GM19463 (cell line): ENCODE results near the gene ACLY.
"Not testable (repeated sequence)": the region's sequence is repeated elsewhere in the genome, so short reads cannot be mapped to it uniquely, and the experiment has no call there.

Experiments
- ATAC-seq: cut with Tn5 transposase; IDR thresholded peaks from one replicate; pipeline ENCODE4 v1.9.1; 2021; ENCODE audit warnings: mild to moderate bottlenecking, moderate library complexity; ENCODE audit not compliant: unreplicated experiment

The ACLY gene

GRCh38 chr17:41912925-41913324 lies 5.8 kb downstream of the ACLY start:
- ATAC-seq: no peak

- no peak for ATAC-seq
These were observed 7.9 kb downstream of the ACLY start for GRCh38 chr17:41910701-41911391.

- no peak for ATAC-seq
These were observed 9.7 kb downstream of the ACLY start for GRCh38 chr17:41909088-41909487.

- no peak for ATAC-seq
These were observed 10.9 kb downstream of the ACLY start for GRCh38 chr17:41907633-41908539.

GRCh38 chr17:41907185-41907556 lies 11.6 kb downstream of the ACLY start:
- ATAC-seq: no peak

GRCh38 chr17:41906465-41907184 lies 12.1 kb downstream of the ACLY start:
- no peak for ATAC-seq

GRCh38 chr17:41905172-41905571 lies 13.6 kb downstream of the ACLY start:
- no peak for ATAC-seq

- ATAC-seq: no peak
These were observed 14.4 kb downstream of the ACLY start for GRCh38 chr17:41904242-41904841.

- ATAC-seq: no peak
These were observed 17.1 kb downstream of the ACLY start for GRCh38 chr17:41901646-41902045.

GRCh38 chr17:41896726-41897125 lies 22.0 kb downstream of the ACLY start:
- ATAC-seq: no peak

- no peak for ATAC-seq
These were observed 23.1 kb downstream of the ACLY start for GRCh38 chr17:41895617-41896016.

GRCh38 chr17:41894791-41895331 lies 23.9 kb downstream of the ACLY start:
- no peak for ATAC-seq

GRCh38 chr17:41893384-41893783 lies 25.4 kb downstream of the ACLY start:
- no peak for ATAC-seq

GRCh38 chr17:41892021-41892376 lies 26.8 kb downstream of the ACLY start:
- ATAC-seq: no peak

- no peak for ATAC-seq
These were observed 27.4 kb downstream of the ACLY start for GRCh38 chr17:41891135-41892020.

- ATAC-seq: no peak
These were observed 30.3 kb downstream of the ACLY start for GRCh38 chr17:41888332-41888965.

GRCh38 chr17:41885733-41886132 lies 33.0 kb downstream of the ACLY start:
- no peak for ATAC-seq

GRCh38 chr17:41882756-41883155 lies 36.0 kb downstream of the ACLY start:
- no peak for ATAC-seq

GRCh38 chr17:41880130-41880529 lies 38.6 kb downstream of the ACLY start:
- no peak for ATAC-seq

- not testable (repeated sequence) for ATAC-seq
These were observed 44.5 kb downstream of the ACLY start for GRCh38 chr17:41874293-41874670.
